SK-N-MC (cell line): Measurements from ENCODE around the gene C1QTNF8.

ENCODE experiments used
- FOXP2 ChIP-seq: optimal IDR thresholded peaks from 2 replicates; pipeline ENCODE3; 2011; ENCODE audit warnings: mild to moderate bottlenecking, moderate library complexity; ENCODE audit not compliant: insufficient read depth; ENCODE audit errors: extremely low read length, control extremely low read depth
- POLR2AphosphoS5 ChIP-seq: IDR thresholded peaks from 2 replicates; pipeline ENCODE4 v1.6.1; 2012; ENCODE audit warnings: mild to moderate bottlenecking, low read depth, low read length, borderline replicate concordance

DNA sequence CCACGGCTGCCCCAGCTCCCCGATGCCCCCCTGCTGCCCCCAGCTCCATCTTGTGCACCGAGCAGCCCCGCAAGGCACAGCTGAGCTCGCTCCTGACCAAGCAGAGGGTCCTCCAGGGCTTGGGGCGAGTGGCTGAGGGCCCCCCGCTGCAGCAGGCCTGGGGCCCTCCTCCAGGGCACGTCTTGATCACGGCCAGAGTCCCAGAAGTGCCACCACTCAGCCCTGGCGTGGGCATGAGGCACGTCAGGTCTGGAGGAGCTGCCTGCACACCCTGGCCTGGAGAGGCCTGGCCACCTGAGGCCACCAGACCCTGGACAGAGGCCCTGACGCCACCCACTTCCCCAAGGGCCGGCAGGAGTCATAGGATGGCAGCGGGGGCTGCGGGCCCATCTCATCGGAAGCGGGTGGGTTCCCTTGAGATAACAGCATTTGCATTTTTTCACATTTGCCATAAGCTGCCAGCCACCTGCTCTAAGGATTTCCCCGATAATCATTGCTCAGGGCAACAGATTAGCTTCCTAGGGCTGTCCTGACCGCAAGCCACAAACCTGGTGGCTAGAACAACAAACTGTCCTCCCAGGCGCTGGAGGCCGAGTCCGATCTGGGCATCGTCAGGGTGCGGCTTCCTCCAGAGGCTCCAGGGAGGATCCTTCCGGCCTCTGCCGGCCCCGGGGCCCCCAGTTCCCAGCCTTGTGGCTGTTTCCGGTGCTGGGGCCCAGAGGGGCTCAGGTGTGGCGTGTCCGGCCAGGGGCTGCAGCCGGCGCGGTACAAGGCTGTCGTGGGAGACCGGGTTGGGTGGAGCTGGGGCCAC is 23.9 kb upstream of the C1QTNF8 start:
- TF ChIP-seq FOXP2, result no peak
- TF ChIP-seq POLR2AphosphoS5, result no peak
